GM06990 (cell line): ENCODE results near the gene MRPL20.

Experiments used
- DNase-seq: peaks from one replicate; pipeline ENCODE4 v3.0.0-alpha.2; 2011; ENCODE audit not compliant: insufficient read length; ENCODE audit errors: extremely low read depth
- H3K27me3 ChIP-seq: replicated peaks from 2 replicates; pipeline ENCODE4 v1.6.0; 2011; ENCODE audit warnings: low read length; ENCODE audit not compliant: control insufficient read depth, insufficient read depth
- H3K36me3 ChIP-seq: 2 replicates; pipeline ENCODE4 v1.5.1; 2011; ENCODE audit warnings: low read length; ENCODE audit not compliant: control insufficient read depth, insufficient read depth
- H3K4me3 ChIP-seq: replicated peaks from 2 replicates; pipeline ENCODE4 v1.5.1; 2011; ENCODE audit warnings: low read depth, mild to moderate bottlenecking, control low read depth, low read length
- TF ChIP-seq, protein P1 (sequence below): IDR thresholded peaks from 2 replicates; pipeline ENCODE4 v1.5.1; 2011; ENCODE audit warnings: low read length, control low read depth, mild to moderate bottlenecking, inconsistent platforms; ENCODE audit not compliant: insufficient read depth, poor library complexity, severe bottlenecking

Gene MRPL20

DNA sequence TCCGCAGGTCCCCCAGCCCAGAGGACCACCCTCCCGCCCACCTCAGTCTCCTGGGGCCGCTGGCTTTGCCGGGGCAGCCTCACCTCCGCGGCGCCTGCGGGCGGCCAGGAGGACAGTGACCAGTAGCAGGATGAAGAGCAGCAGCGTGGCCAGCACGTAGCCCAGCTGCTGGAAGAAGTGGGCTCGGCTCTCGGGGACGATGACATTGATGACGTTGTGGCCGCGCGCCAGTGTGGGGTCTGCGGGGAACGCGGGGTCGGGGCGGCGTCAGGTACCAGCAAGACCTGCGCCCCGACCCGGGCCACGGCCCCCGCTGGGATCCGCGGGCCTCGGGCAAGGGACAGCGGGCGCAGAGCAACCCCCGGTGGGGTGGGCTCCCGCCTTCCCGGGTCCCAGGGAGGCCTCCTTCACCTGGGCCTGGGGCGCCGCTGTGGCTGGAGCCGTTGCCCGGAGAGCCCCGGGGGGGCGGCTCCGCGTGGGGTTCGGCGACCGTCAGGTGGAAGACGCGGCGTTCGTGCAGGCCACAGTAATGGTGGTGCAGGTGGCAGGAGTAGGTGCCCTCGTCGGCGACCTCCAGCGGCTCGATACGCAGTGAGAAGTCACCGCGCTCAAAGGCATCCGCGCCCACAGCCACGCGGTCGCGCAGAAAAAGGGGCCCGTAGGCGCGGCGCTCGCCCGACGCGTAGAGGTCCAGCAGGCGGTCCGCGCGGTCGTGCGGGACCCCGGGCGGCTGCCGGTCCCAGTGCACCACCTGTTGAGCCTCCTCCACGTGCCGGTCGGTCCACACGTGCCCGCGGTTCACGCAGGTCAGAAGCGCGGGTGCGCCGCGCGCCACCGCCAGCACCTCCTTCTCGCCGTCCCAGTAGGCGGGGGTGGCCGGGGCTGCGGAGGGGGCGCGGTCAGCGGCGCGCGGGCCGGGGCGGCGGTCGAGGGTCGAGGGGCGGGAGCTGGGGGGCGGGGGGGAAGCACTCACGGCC is 52.5 kb downstream of the MRPL20 start:
- no peak for DNase-seq
- Histone ChIP-seq H3K27me3 (no peaks in the 10 kb centered on the region; the same call in 1 of the 2 replicates), H3K36me3 (no peaks in the 10 kb centered on the region), H3K4me3 (no peak overlapping the region)
- TF ChIP-seq, protein P1, sequence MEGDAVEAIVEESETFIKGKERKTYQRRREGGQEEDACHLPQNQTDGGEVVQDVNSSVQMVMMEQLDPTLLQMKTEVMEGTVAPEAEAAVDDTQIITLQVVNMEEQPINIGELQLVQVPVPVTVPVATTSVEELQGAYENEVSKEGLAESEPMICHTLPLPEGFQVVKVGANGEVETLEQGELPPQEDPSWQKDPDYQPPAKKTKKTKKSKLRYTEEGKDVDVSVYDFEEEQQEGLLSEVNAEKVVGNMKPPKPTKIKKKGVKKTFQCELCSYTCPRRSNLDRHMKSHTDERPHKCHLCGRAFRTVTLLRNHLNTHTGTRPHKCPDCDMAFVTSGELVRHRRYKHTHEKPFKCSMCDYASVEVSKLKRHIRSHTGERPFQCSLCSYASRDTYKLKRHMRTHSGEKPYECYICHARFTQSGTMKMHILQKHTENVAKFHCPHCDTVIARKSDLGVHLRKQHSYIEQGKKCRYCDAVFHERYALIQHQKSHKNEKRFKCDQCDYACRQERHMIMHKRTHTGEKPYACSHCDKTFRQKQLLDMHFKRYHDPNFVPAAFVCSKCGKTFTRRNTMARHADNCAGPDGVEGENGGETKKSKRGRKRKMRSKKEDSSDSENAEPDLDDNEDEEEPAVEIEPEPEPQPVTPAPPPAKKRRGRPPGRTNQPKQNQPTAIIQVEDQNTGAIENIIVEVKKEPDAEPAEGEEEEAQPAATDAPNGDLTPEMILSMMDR, result no peak

GRCh38 chr1:1353389-1354151 is 53.5 kb downstream of the MRPL20 start:
- Histone ChIP-seq H3K27me3 (no peaks in the 10 kb centered on the region; the same call in 1 of the 2 replicates), H3K4me3 (no peak overlapping the region), H3K36me3 (no peaks in the 10 kb centered on the region)
- TF ChIP-seq, protein P1, result no peak
- DNase-seq, result no peak

GRCh38 chr1:1352786-1353388 is 54.2 kb downstream of the MRPL20 start:
- no peaks in the 10 kb centered on the region; the same call in 1 of the 2 replicates for H3K27me3 ChIP-seq
- no peaks in the 10 kb centered on the region for H3K36me3 ChIP-seq
- TF ChIP-seq, protein P1, result no peak
- DNase-seq, result no peak
- no peak overlapping the region for H3K4me3 ChIP-seq
